Trophoblast cell (in vitro differentiated cells and primary cell): Measurements from ENCODE around the gene CNNM2.

Experiments used
- DNase-seq, 2 donors: peaks; one replicate each; pipeline ENCODE4 v3.0.0-alpha.2; 2016
- H2AFZ ChIP-seq: 2 replicates; pipeline ENCODE4 v1.6.1; 2013; ENCODE audit warnings: low read length, moderate library complexity, mild to moderate bottlenecking; ENCODE audit not compliant: insufficient read depth, poor library complexity
- H2AK5ac ChIP-seq: 2 replicates; pipeline ENCODE4 v1.6.1; 2013; ENCODE audit warnings: mild to moderate bottlenecking, low read length
- H2BK120ac ChIP-seq: 2 replicates; pipeline ENCODE4 v1.6.1; 2013; ENCODE audit warnings: low read length, mild to moderate bottlenecking, moderate library complexity; ENCODE audit not compliant: insufficient read depth, poor library complexity
- H2BK12ac ChIP-seq: 2 replicates; pipeline ENCODE4 v1.6.1; 2013; ENCODE audit warnings: mild to moderate bottlenecking, low read length, moderate library complexity
- H2BK5ac ChIP-seq: 2 replicates; pipeline ENCODE4 v1.6.1; 2013; ENCODE audit warnings: low read length, low read depth, moderate library complexity, mild to moderate bottlenecking; ENCODE audit not compliant: poor library complexity
- H3K14ac ChIP-seq: 2 replicates; pipeline ENCODE4 v1.6.1; 2013; ENCODE audit warnings: mild to moderate bottlenecking, low read length
- H3K18ac ChIP-seq: 2 replicates; pipeline ENCODE4 v1.6.1; 2013; ENCODE audit warnings: mild to moderate bottlenecking, low read length
- H3K23ac ChIP-seq: 2 replicates; pipeline ENCODE4 v1.6.1; 2013; ENCODE audit warnings: low read length
- H3K27ac ChIP-seq: 2 replicates; pipeline ENCODE4 v1.5.1; 2013; ENCODE audit warnings: low read depth, mild to moderate bottlenecking, inconsistent platforms, low read length, moderate library complexity
- H3K27me3 ChIP-seq: 2 replicates; pipeline ENCODE4 v1.6.1; 2013; ENCODE audit warnings: inconsistent platforms, mild to moderate bottlenecking, low read length, moderate library complexity; ENCODE audit not compliant: insufficient read depth
- H3K36me3 ChIP-seq, 2 experiments: 1 replicate in 1 of 2; 2 replicates in 1 of 2; pipeline ENCODE4 v1.6.1; 2013; ENCODE audit warnings: low read length in 2 of 2, mild to moderate bottlenecking in 2 of 2, moderate library complexity in 1 of 2; ENCODE audit not compliant: insufficient read depth in 2 of 2, control insufficient read depth in 1 of 2
- H3K4ac ChIP-seq: 2 replicates; pipeline ENCODE4 v1.6.1; 2013; ENCODE audit warnings: low read depth, mild to moderate bottlenecking, low read length, moderate library complexity
- H3K4me1 ChIP-seq, 2 experiments: 1 replicate in 1 of 2; 2 replicates in 1 of 2; pipeline ENCODE4 v1.6.1; 2013; ENCODE audit warnings: low read length in 2 of 2, mild to moderate bottlenecking in 2 of 2, moderate library complexity in 1 of 2; ENCODE audit not compliant: insufficient read depth in 2 of 2, control insufficient read depth in 1 of 2
- H3K4me2 ChIP-seq: 2 replicates; pipeline ENCODE4 v1.6.1; 2013; ENCODE audit warnings: inconsistent platforms, mild to moderate bottlenecking, low read length, moderate library complexity
- H3K4me3 ChIP-seq: 2 replicates; pipeline ENCODE4 v1.5.1; 2013; ENCODE audit warnings: mild to moderate bottlenecking, low read depth, low read length, inconsistent platforms
- H3K79me1 ChIP-seq: one replicate; pipeline ENCODE4 v1.6.1; 2013; ENCODE audit warnings: low read length
- H3K79me2 ChIP-seq: 2 replicates; pipeline ENCODE4 v1.6.1; 2013; ENCODE audit warnings: low read length, mild to moderate bottlenecking; ENCODE audit not compliant: control insufficient read depth, insufficient read depth, poor library complexity
- H3K9ac ChIP-seq: 2 replicates; pipeline ENCODE4 v1.6.1; 2013; ENCODE audit warnings: mild to moderate bottlenecking, low read length
- H3K9me3 ChIP-seq: 2 replicates; pipeline ENCODE4 v1.6.1; 2013; ENCODE audit warnings: low read depth, mild to moderate bottlenecking, control low read depth, inconsistent platforms, low read length; ENCODE audit not compliant: insufficient read depth
- H4K12ac ChIP-seq: 2 replicates; pipeline ENCODE4 v1.6.1; 2013; ENCODE audit warnings: low read depth, mild to moderate bottlenecking, low read length, moderate library complexity
- H4K8ac ChIP-seq: 2 replicates; pipeline ENCODE4 v1.6.1; 2013; ENCODE audit warnings: low read depth, mild to moderate bottlenecking, low read length, moderate library complexity
- H4K91ac ChIP-seq: one replicate; pipeline ENCODE4 v1.6.1; 2013; ENCODE audit warnings: low read depth, mild to moderate bottlenecking, low read length, moderate library complexity
- WGBS: extraction: QIAGEN DNeasy Blood & Tissue Kit; methylation state at CpG from one replicate; pipeline ENCODE4 v1.1.7; 2013; ENCODE audit warnings: missing lambda C conversion rate; ENCODE audit not compliant: insufficient read length, insufficient coverage; ENCODE audit errors: extremely low coverage; 5-methylcytosine and 5-hydroxymethylcytosine counted together

CNNM2 gene

DNA sequence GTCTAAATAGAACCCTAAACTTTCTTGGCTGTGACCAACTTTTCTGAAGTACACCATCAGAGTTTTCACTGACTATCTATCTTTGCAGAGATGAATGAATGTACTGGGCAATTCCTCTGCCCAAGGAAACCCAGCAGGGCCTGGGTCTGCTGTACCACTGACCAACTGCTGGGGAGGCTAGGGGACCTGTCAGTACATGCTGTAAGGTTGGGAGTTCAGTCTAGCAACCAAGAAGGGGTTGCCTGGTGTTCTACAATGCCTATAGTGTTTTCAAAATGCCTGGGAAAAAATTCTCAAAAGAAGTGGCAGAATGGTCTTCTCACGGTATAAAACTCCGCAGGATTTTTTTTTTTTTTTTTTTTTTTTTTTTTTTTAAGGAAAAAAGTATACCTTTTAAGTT, 168.7 kb downstream of the CNNM2 start:
- Histone ChIP-seq H3K4me1 (no peaks in the 10 kb centered on the region), H4K8ac (no peak overlapping the region), H3K27ac (no peak overlapping the region), H3K9ac (no peak overlapping the region), H4K91ac (no peak overlapping the region), H3K79me1 (no peaks in the 10 kb centered on the region), H4K12ac (no peak overlapping the region), H3K18ac (no peak overlapping the region), H3K4ac (no peak overlapping the region), H3K4me3 (no peak overlapping the region), H3K79me2 (no peaks in the 10 kb centered on the region), H3K4me2 (no peak overlapping the region), H3K27me3 (no peaks in the 10 kb centered on the region), H3K36me3 (peaks cover 29 to 53% of the 10 kb centered on the region in 2 experiments), H2BK120ac (no peak overlapping the region), H2AK5ac (no peak overlapping the region), H2BK12ac (no peak overlapping the region), H3K14ac (no peak overlapping the region), H3K23ac (no peak overlapping the region), H2BK5ac (no peak overlapping the region), H2AFZ (no peak overlapping the region), H3K9me3 (no peaks in the 10 kb centered on the region)
- WGBS = no CpG with 5 or more reads among the region's 2 CpGs
- DNase-seq = no peak

DNA sequence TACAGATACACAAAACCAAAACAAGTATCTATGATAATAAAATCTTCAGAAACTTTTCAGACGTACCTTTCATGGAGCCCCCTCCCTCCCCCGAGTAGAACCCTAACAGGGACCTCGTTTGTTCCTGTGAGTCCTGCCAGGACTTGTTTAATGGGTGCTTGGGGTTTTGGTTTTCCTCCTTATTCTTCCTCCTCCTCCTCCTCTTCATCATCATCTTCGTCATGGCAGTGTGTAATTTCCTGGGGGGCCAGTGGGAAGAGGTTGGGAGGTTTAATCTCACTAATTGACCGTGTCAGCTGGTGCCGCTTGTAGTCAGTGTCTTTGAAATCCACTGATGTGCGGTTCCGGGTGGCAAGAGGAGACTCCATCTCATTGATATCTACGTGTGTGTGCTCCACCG, 171.4 kb downstream of the CNNM2 start:
- Histone ChIP-seq H3K79me2 (no peaks in the 10 kb centered on the region), H2BK12ac (no peak overlapping the region), H2BK120ac (no peak overlapping the region), H3K27me3 (no peaks in the 10 kb centered on the region), H3K4me3 (no peak overlapping the region), H3K4me1 (no peaks in the 10 kb centered on the region), H3K23ac (no peak overlapping the region), H3K4me2 (no peak overlapping the region), H4K8ac (no peak overlapping the region), H3K9ac (no peak overlapping the region), H2BK5ac (no peak overlapping the region), H3K27ac (no peak overlapping the region), H4K91ac (no peak overlapping the region), H2AFZ (no peak overlapping the region), H3K18ac (no peak overlapping the region), H2AK5ac (no peak overlapping the region), H4K12ac (no peak overlapping the region), H3K9me3 (no peaks in the 10 kb centered on the region), H3K14ac (no peak overlapping the region), H3K4ac (no peak overlapping the region), H3K36me3 (peaks cover 26 to 52% of the 10 kb centered on the region in 2 experiments), H3K79me1 (no peaks in the 10 kb centered on the region)
- DNase-seq = no peak
- no CpG with 5 or more reads among the region's 10 CpGs for WGBS

DNA sequence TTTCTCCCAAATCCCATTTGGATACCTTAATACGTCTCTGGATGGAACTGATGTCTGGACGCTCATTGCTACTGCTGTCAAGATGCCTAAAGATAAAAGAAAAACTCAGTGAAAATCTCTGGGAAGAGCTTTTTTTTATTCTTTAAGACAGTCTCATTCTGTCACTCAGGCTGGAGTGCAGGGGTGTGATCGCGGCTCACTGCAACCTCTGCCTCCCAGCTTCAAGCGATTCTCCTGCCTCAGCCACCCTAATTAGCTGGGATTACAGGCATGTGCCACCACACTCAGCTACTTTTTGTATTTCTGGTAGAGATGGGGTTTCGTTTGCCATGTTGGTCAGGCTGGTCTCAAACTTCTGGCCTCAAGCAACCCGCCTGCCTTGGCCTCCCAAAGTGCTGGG, 172.8 kb downstream of the CNNM2 start:
- Histone ChIP-seq H2BK120ac (no peak overlapping the region), H4K91ac (no peak overlapping the region), H3K79me2 (no peaks in the 10 kb centered on the region), H3K18ac (no peak overlapping the region), H2BK5ac (no peak overlapping the region), H3K4ac (no peak overlapping the region), H3K27ac (no peak overlapping the region), H3K14ac (no peak overlapping the region), H3K27me3 (no peaks in the 10 kb centered on the region), H2AK5ac (no peak overlapping the region), H2AFZ (no peak overlapping the region), H2BK12ac (no peak overlapping the region), H3K4me2 (no peak overlapping the region), H3K36me3 (peaks cover 21 to 45% of the 10 kb centered on the region in 2 experiments), H3K4me1 (no peaks in the 10 kb centered on the region), H3K4me3 (no peak overlapping the region), H3K79me1 (no peaks in the 10 kb centered on the region), H3K9ac (no peak overlapping the region), H4K8ac (no peak overlapping the region), H3K9me3 (no peaks in the 10 kb centered on the region), H4K12ac (no peak overlapping the region), H3K23ac (no peak overlapping the region)
- no CpG with 5 or more reads among the region's 7 CpGs for WGBS
- no peak for DNase-seq

DNA sequence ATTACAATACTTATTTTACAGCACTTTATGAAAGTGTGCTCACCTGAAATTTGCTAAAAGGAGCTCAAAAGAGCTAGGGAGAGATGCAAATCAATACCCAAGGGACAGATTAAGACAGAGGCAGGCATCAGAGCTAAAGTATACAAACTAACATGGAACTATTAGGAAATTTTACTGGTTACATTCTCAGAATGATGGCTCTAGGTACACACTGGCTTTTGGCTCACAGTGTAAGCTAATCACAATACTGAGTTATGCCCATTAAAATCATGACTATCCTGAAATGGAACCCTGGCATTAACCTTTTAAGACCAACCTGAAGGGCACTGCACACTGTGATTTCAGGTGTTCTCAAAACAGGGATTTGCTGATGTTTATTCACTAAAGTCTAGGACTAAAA, 176.9 kb downstream of the CNNM2 start:
- Histone ChIP-seq H2AFZ (no peak overlapping the region), H3K9me3 (no peaks in the 10 kb centered on the region), H3K79me1 (no peaks in the 10 kb centered on the region), H2BK5ac (no peak overlapping the region), H4K91ac (no peak overlapping the region), H4K8ac (no peak overlapping the region), H3K79me2 (no peaks in the 10 kb centered on the region), H2AK5ac (no peak overlapping the region), H4K12ac (no peak overlapping the region), H3K4me1 (no peaks in the 10 kb centered on the region), H3K14ac (no peak overlapping the region), H2BK120ac (no peak overlapping the region), H3K36me3 (peaks cover 16 to 41% of the 10 kb centered on the region in 2 experiments), H3K4me2 (no peak overlapping the region), H3K23ac (no peak overlapping the region), H2BK12ac (no peak overlapping the region), H3K4me3 (no peak overlapping the region), H3K4ac (no peak overlapping the region), H3K18ac (no peak overlapping the region), H3K9ac (no peak overlapping the region), H3K27me3 (no peaks in the 10 kb centered on the region), H3K27ac (no peak overlapping the region)
- DNase-seq = no peak
